Activated naive CD4-positive, alpha-beta T cell treated with anti-CD3 and anti-CD28 coated beads, Interleukin-2, amount 50 U/mL, for 24 hours (primary cell): ENCODE measurements around the gene SND1.

ENCODE experiments used
- H3K27ac Mint-ChIP-seq: one replicate; pipeline ENCODE4 v1.8.0; 2021; ENCODE audit warnings: mild to moderate bottlenecking, mixed read lengths
- H3K27me3 Mint-ChIP-seq: one replicate; pipeline ENCODE4 v1.8.0; 2021; ENCODE audit warnings: mixed read lengths
- H3K36me3 Mint-ChIP-seq: one replicate; pipeline ENCODE4 v1.8.0; 2021; ENCODE audit warnings: mixed read lengths
- H3K4me1 Mint-ChIP-seq: one replicate; pipeline ENCODE4 v1.8.0; 2021; ENCODE audit warnings: mixed read lengths
- H3K4me3 Mint-ChIP-seq: one replicate; pipeline ENCODE4 v1.8.0; 2021; ENCODE audit warnings: mild to moderate bottlenecking, mixed read lengths
- H3K9me3 Mint-ChIP-seq: one replicate; pipeline ENCODE4 v1.8.0; 2021; ENCODE audit warnings: mixed read lengths

Gene SND1

GRCh38 chr7:127983804-127984332 lies 331.9 kb downstream of the SND1 start:
- Mint-ChIP-seq H3K4me3 (no peak overlapping the region), H3K36me3 (peaks cover 29% of the 10 kb centered on the region), H3K27me3 (no peaks in the 10 kb centered on the region), H3K9me3 (no peaks in the 10 kb centered on the region), H3K4me1 (peaks cover 41% of the 10 kb centered on the region), H3K27ac (no peak overlapping the region)

DNA sequence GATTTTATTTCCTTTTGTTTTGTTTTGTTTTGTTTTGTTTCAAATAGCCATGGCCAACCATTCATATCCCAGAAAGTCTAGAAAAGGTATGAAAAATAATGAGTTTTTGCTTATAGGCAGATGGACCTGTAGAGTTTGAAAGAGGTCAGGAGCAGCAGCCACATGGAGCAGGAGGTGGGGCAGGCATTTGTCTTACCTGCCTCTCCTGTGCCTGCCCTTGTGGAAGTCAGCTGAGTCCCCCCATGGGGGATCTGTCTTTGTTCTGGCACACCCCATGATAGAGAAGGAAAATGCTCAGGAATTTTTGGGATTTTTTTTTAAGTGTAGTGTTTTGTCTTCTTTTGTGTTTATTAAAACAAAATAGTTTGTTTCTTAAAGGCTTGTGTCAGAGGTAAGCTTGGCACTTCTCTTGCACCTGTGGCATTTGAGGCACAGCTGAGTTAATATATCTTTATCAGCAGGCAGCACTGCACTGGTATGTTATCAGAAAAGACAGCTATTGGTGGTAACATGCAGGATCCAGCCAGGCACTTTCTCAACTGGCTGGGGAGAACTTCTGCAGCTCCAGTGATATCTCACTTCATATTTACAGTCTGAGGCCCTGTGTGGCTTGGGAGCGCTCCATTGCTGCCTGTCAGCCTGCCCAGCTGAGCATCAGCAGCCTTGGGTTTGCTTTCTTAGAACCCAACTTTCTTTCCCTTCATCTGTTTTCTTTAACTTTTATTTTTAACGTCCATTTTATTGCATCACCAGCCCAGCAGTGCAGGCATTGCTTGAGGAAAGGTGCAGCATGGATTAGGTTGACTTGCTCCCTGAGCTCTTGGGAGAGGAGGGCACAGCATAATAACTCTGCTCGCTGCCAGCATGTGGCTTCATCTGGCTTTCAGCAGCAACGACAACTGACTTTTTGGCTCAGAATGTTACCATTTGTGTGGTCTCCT lies 334.9 kb downstream of the SND1 start:
- Mint-ChIP-seq H3K4me1 (peaks cover 20% of the 10 kb centered on the region), H3K27me3 (no peaks in the 10 kb centered on the region), H3K9me3 (no peaks in the 10 kb centered on the region), H3K4me3 (no peak overlapping the region), H3K27ac (no peak overlapping the region), H3K36me3 (peaks cover 27% of the 10 kb centered on the region)

- Mint-ChIP-seq H3K36me3 (peaks cover 31% of the 10 kb centered on the region), H3K27me3 (no peaks in the 10 kb centered on the region), H3K4me3 (no peak overlapping the region), H3K27ac (no peak overlapping the region), H3K4me1 (peaks cover 8% of the 10 kb centered on the region), H3K9me3 (no peaks in the 10 kb centered on the region)
These were observed 336.8 kb downstream of the SND1 start for GRCh38 chr7:127988751-127989150.

- H3K36me3 Mint-ChIP-seq, result peaks cover 30% of the 10 kb centered on the region
- H3K4me3 Mint-ChIP-seq, result no peak overlapping the region
- H3K27ac Mint-ChIP-seq, result no peak overlapping the region
- H3K27me3 Mint-ChIP-seq, result no peaks in the 10 kb centered on the region
- H3K9me3 Mint-ChIP-seq, result no peaks in the 10 kb centered on the region
- no peaks in the 10 kb centered on the region for H3K4me1 Mint-ChIP-seq
These were observed 341.3 kb downstream of the SND1 start for GRCh38 chr7:127993317-127993716.

GRCh38 chr7:127993987-127994386 lies 342.0 kb downstream of the SND1 start:
- peaks cover 32% of the 10 kb centered on the region for H3K36me3 Mint-ChIP-seq
- H3K9me3 Mint-ChIP-seq, result no peaks in the 10 kb centered on the region
- no peaks in the 10 kb centered on the region for H3K27me3 Mint-ChIP-seq
- H3K27ac Mint-ChIP-seq, result no peak overlapping the region
- H3K4me3 Mint-ChIP-seq, result no peak overlapping the region
- H3K4me1 Mint-ChIP-seq, result no peaks in the 10 kb centered on the region

GRCh38 chr7:127995156-127995880 lies 343.3 kb downstream of the SND1 start:
- H3K27ac Mint-ChIP-seq, result no peak overlapping the region
- H3K4me1 Mint-ChIP-seq, result no peaks in the 10 kb centered on the region
- peaks cover 29% of the 10 kb centered on the region for H3K36me3 Mint-ChIP-seq
- no peak overlapping the region for H3K4me3 Mint-ChIP-seq
- H3K27me3 Mint-ChIP-seq, result no peaks in the 10 kb centered on the region
- H3K9me3 Mint-ChIP-seq, result no peaks in the 10 kb centered on the region

- Mint-ChIP-seq H3K27me3 (no peaks in the 10 kb centered on the region), H3K4me3 (no peak overlapping the region), H3K4me1 (no peaks in the 10 kb centered on the region), H3K36me3 (peaks cover 30% of the 10 kb centered on the region), H3K27ac (no peak overlapping the region), H3K9me3 (no peaks in the 10 kb centered on the region)
These were observed 343.9 kb downstream of the SND1 start for GRCh38 chr7:127995881-127996215.

DNA sequence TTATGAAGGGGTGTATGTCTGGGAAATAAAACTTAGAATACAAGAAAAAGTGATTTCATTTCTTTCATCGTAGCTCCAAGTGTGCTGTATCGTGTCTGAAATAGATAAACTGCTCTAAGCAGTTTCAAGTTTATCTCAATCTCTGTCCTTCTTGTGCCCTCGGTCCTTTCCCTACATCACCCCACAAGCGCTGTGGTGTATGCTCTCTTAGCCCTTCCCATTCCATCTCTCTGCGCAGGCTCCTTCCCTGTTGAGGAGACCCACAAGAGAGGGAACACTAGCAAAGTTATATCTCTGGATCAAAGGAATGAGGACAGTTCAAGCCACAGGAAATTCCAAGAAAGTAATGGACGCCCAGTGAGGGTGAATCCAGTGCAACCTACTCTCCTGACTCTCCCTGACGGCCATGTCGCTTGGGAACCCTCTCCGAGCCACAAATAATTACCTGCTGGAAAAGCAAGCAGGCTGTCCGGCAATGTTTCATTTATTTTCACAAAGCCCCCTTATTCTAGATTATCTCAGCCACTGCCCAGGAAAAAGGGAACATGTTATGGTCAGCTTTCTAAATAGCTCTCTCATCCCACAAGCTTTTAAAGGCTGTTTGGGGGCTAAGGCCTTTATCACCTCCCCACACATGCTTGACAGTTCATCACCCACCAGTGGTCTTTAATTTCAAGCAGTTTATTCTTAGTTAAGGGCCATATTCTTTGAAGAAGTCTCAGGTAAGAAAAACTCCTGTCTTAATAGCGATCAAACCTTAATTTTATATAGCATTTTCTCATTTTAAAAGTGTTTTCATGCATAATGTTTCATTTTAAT lies 344.5 kb downstream of the SND1 start:
- no peak overlapping the region for H3K27ac Mint-ChIP-seq
- H3K4me1 Mint-ChIP-seq, result no peaks in the 10 kb centered on the region
- no peak overlapping the region for H3K4me3 Mint-ChIP-seq
- H3K36me3 Mint-ChIP-seq, result peaks cover 28% of the 10 kb centered on the region
- no peaks in the 10 kb centered on the region for H3K27me3 Mint-ChIP-seq
- H3K9me3 Mint-ChIP-seq, result no peaks in the 10 kb centered on the region

DNA sequence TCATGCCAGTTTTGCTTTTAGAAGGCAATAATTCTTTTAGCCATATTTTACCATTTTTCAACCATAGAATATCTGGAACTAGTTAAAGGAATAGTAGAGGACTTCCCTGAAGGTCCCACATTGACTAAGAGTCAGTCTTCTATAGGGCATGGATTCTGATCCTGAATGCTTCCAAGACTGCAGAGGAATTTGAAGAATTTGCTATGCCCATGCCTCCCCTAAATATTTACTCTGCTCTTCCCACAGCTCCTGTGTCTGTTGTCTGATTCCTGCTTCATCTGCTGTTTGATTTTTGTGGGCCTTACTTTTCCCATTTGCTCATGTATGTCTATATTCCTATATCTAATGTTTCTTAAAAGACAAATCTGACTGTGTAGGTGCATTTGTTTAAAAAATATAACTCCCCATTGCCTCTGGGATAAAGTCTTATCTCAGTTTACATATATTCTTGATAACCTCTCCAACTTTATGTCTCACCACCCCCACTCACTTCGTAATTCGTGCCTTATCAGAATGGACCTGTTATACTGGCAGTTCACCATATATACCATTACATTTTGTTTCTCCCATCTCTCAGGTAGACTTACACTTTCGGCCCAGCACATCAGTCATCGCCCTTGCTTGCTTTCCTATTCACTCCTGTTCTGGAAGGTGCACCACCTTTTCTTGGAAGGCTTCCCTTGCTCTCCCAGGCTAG lies 345.4 kb downstream of the SND1 start:
- Mint-ChIP-seq H3K36me3 (peaks cover 24% of the 10 kb centered on the region), H3K4me3 (no peak overlapping the region), H3K27me3 (no peaks in the 10 kb centered on the region), H3K27ac (no peak overlapping the region), H3K4me1 (peaks cover 7% of the 10 kb centered on the region), H3K9me3 (no peaks in the 10 kb centered on the region)

DNA sequence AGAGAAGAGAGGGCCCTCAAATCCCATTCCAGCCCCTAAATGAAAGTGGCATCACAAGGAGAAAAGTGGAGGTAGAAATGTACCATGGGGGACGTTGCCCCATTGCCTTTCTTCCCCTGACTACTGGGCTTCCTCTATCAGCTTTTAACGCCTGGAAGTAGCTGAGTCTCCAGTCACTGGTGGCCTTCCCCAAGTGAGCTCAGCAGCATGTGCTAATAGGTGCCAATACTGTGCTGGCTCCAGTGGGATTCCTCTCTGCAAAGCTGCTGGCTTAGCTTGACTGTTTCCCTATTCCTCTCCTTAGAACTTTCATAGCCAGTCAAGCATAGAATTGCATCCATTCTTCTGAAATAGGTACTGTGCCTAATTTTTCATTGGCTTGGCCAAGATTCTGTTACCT lies 346.7 kb downstream of the SND1 start:
- Mint-ChIP-seq H3K9me3 (no peaks in the 10 kb centered on the region), H3K27ac (no peak overlapping the region), H3K27me3 (no peaks in the 10 kb centered on the region), H3K4me1 (peaks cover 19% of the 10 kb centered on the region), H3K4me3 (no peak overlapping the region), H3K36me3 (peaks cover 18% of the 10 kb centered on the region)

GRCh38 chr7:128000048-128000447 lies 348.1 kb downstream of the SND1 start:
- Mint-ChIP-seq H3K4me3 (no peak overlapping the region), H3K4me1 (peaks cover 24% of the 10 kb centered on the region), H3K27ac (no peak overlapping the region), H3K36me3 (peaks cover 12% of the 10 kb centered on the region), H3K9me3 (no peaks in the 10 kb centered on the region), H3K27me3 (no peaks in the 10 kb centered on the region)

GRCh38 chr7:128000854-128001265 lies 348.9 kb downstream of the SND1 start:
- Mint-ChIP-seq H3K4me3 (no peak overlapping the region), H3K4me1 (peaks cover 24% of the 10 kb centered on the region), H3K9me3 (no peaks in the 10 kb centered on the region), H3K27ac (no peak overlapping the region), H3K36me3 (peaks cover 15% of the 10 kb centered on the region), H3K27me3 (no peaks in the 10 kb centered on the region)

DNA sequence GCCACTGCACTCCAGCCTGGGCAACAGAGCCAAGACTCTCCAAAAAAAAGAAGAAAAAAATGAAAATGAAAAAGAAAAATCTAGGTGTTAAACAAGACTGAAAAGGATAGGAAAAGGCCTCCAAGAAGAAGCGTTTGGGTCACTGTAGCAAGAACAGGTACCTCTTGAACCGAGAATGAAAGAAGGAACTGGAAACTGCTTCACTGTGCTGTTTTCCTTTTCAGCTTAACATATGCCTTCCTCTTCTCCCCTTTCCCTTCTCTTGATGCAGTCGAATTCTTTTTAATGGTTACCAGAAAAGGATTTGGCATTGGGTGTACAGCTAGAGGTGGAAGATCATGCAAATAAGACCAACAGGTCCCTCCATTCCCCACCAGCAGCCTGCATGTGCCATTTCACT lies 351.2 kb downstream of the SND1 start:
- H3K27ac Mint-ChIP-seq, result peak overlapping the region; percentile 10
- H3K9me3 Mint-ChIP-seq, result no peaks in the 10 kb centered on the region
- H3K4me3 Mint-ChIP-seq, result no peak overlapping the region
- H3K4me1 Mint-ChIP-seq, result peaks cover 24% of the 10 kb centered on the region
- peaks cover 14% of the 10 kb centered on the region for H3K36me3 Mint-ChIP-seq
- no peaks in the 10 kb centered on the region for H3K27me3 Mint-ChIP-seq

DNA sequence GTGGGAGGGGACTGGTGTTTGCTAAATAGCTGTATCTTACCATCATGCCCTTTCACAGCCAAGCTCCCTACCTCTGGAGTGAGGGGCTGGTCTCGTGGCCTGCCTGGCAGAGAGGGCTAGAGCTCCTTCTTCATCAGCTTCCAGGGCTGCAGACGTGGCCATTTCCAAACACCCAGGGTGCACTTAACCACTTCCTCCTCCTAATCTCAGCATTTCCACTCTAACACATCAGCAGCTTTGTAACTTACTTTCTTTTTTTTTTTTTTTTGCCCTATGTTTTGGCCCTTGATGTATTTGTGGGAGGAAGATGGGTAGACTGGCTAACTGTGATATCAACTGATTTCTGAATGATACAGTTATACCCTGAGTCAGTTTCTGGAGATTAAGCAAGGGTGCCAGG lies 351.8 kb downstream of the SND1 start:
- H3K27me3 Mint-ChIP-seq, result no peaks in the 10 kb centered on the region
- no peak overlapping the region for H3K27ac Mint-ChIP-seq
- no peaks in the 10 kb centered on the region for H3K9me3 Mint-ChIP-seq
- no peak overlapping the region for H3K4me3 Mint-ChIP-seq
- peaks cover 24% of the 10 kb centered on the region for H3K4me1 Mint-ChIP-seq
- peaks cover 14% of the 10 kb centered on the region for H3K36me3 Mint-ChIP-seq

GRCh38 chr7:128004623-128005022 lies 352.6 kb downstream of the SND1 start:
- Mint-ChIP-seq H3K4me3 (no peak overlapping the region), H3K4me1 (peaks cover 24% of the 10 kb centered on the region), H3K27ac (no peak overlapping the region), H3K9me3 (no peaks in the 10 kb centered on the region), H3K36me3 (peaks cover 12% of the 10 kb centered on the region), H3K27me3 (no peaks in the 10 kb centered on the region)
